Lower lobe of right lung (tissue), 2 donors: ENCODE data around the gene MYO1B. TPM values are rescaled to one million over a fixed set of nuclear protein-coding genes. Genes with fewer than 3 reads are reported as not detected.

Experiments used
- ATAC-seq, 2 donors: fragments of 200-7000 bp; cut with Tn5 transposase; one replicate each; pipeline ENCODE4 v1.9.1; 2020 to 2022; ENCODE audit warnings: mild to moderate bottlenecking in 2 of 2, moderate library complexity in 2 of 2
- DNase-seq: peaks from one replicate; pipeline ENCODE4 v3.0.0-alpha.2; 2020
- H3K27ac ChIP-seq: fragments of 200-600 bp; one replicate; pipeline ENCODE4 v1.8.0; 2022
- H3K27me3 ChIP-seq: fragments of 200-600 bp; one replicate; pipeline ENCODE4 v1.8.0; 2022; ENCODE audit warnings: low read depth
- H3K36me3 ChIP-seq: fragments of 200-600 bp; one replicate; pipeline ENCODE4 v1.8.0; 2022; ENCODE audit warnings: mild to moderate bottlenecking
- H3K4me1 ChIP-seq: fragments of 200-600 bp; one replicate; pipeline ENCODE4 v1.8.0; 2022
- H3K4me3 ChIP-seq: fragments of 200-600 bp; one replicate; pipeline ENCODE4 v1.8.0; 2022; ENCODE audit warnings: mild to moderate bottlenecking
- H3K9me3 ChIP-seq: fragments of 200-600 bp; one replicate; pipeline ENCODE4 v1.8.0; 2022
- intact Hi-C: fragments of 100-400 bp; cut with DNase I; formaldehyde crosslinking; loops from one replicate; pipeline ENCODE4 v1.11.0; 2022
- total RNA-seq: library from RNA; stranded (reverse); fragmentation: NEBNext Ultra II Directional; extraction: Animal tissue kit (Norgen Biotek cat#: 25700); gene quantifications from one replicate; pipeline ENCODE4 v1.2.1, GENCODE V29; 2021
- TF ChIP-seq, protein P1 (sequence below): fragments of 200-600 bp; IDR thresholded peaks from one replicate; pipeline ENCODE4 v1.8.0; 2022; ENCODE audit warnings: antibody characterized with exemption, mild to moderate bottlenecking
- donor health status: DM: no; HTN: yes; CAD: no; lungs with severe emphysema.

Gene MYO1B
- total RNA-seq, 1 donor from 2014 or later = 123 TPM

DNA sequence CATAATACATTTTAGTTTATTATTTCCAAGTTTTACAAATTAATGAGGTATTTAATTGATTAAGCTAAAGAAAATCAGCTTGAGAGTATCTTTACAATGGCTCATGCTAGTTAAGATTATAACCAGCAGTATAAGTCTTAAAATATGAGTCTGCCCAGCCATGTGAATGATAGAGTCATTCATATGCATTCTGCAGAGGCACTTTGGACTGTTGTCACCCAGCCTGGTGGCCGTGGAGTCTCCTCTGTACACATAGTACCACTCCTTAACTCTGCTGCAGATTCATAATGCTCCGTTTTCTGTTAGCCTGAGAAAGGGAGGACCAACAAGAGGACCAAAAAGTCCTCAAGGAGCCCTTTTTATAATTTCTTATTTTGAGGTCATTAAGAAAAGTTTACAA lies 148.8 kb downstream of the MYO1B start:
- H3K4me1 ChIP-seq = no peaks in the 10 kb centered on the region
- no peak for ATAC-seq
- TF ChIP-seq, protein P1, sequence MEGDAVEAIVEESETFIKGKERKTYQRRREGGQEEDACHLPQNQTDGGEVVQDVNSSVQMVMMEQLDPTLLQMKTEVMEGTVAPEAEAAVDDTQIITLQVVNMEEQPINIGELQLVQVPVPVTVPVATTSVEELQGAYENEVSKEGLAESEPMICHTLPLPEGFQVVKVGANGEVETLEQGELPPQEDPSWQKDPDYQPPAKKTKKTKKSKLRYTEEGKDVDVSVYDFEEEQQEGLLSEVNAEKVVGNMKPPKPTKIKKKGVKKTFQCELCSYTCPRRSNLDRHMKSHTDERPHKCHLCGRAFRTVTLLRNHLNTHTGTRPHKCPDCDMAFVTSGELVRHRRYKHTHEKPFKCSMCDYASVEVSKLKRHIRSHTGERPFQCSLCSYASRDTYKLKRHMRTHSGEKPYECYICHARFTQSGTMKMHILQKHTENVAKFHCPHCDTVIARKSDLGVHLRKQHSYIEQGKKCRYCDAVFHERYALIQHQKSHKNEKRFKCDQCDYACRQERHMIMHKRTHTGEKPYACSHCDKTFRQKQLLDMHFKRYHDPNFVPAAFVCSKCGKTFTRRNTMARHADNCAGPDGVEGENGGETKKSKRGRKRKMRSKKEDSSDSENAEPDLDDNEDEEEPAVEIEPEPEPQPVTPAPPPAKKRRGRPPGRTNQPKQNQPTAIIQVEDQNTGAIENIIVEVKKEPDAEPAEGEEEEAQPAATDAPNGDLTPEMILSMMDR = no peak
- H3K27ac ChIP-seq = no peak overlapping the region
- intact Hi-C loops = no loop called here
- H3K36me3 ChIP-seq = peaks cover 72% of the 10 kb centered on the region
- H3K4me3 ChIP-seq = no peak overlapping the region
- no peaks in the 10 kb centered on the region for H3K27me3 ChIP-seq
- no peaks in the 10 kb centered on the region for H3K9me3 ChIP-seq
- DNase-seq = no peak

DNA sequence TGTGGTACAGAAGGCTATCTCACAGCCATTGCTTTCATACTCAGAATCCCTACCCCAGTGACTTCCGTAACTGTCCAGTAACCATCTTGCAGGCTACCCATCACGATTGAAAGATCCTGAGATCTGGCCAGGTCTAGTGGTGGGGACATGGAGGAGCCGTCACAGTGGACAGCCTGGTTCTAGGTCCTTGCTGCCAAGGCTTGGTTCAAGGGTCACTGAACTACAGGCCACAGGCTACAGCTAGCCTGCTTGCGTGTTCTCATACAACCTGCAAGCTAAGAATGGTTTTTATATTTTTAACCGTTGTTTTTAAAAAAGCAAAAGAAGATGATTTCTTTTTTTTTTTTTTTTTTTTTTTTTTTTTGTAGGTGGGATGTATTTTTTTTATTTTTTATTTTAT lies 151.6 kb downstream of the MYO1B start:
- intact Hi-C loops = no loop called here
- TF ChIP-seq, protein P1 = no peak

DNA sequence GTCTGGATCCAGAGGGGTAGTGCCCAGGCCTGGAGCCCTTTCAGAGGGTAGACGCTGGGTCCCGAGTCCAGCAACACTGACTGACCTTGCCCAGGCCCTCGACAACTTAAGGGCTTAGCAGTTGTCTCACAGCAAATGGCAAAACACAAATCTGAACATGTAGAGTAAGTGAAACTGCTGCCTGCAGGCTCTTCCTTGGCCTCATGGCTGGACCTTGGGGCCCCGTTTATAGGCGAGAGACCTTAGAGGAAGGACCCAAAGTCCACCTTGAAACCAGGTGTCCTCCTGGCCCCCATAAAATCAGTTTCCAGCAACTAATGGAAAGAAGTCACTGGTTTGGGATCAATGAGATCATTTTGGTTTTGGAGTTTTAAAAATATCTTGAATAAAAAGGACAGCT lies 154.4 kb downstream of the MYO1B start:
- peak in 1 of 2 donors; percentile 15 for ATAC-seq
- TF ChIP-seq, protein P1 = no peak
- no peak overlapping the region for H3K27ac ChIP-seq
- intact Hi-C loops = no loop called here
- no peaks in the 10 kb centered on the region for H3K27me3 ChIP-seq
- H3K36me3 ChIP-seq = peaks cover 21% of the 10 kb centered on the region
- H3K9me3 ChIP-seq = no peaks in the 10 kb centered on the region
- H3K4me1 ChIP-seq = peaks cover 16% of the 10 kb centered on the region
- no peak for DNase-seq
- no peak overlapping the region for H3K4me3 ChIP-seq

More for the DNA sequence above, 151.6 kb downstream of the MYO1B start:
- H3K9me3 ChIP-seq = no peaks in the 10 kb centered on the region
- H3K4me1 ChIP-seq = no peaks in the 10 kb centered on the region
- ATAC-seq = peak in 1 of 2 donors; percentile 39
- no peaks in the 10 kb centered on the region for H3K27me3 ChIP-seq
- H3K4me3 ChIP-seq = no peak overlapping the region
- H3K36me3 ChIP-seq = peaks cover 49% of the 10 kb centered on the region
- no peak for DNase-seq
- H3K27ac ChIP-seq = no peak overlapping the region

DNA sequence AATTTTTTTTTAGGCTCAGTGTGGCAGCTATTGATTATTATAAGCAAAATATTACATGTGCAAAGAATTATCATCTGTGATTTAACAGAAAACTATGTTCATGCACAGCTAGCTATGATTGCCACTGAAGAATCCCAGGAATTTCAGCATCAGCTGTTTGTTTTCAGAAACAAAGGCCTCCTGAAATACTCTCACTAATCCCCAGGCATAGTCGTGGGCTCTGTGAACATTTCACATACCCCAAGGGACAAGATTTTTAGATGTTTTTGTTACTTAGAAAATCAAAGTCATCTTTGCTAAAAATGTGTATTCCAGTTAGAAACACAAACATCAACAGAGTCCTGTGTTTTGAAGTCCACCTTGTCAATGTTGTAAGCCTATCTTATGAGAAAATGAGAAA lies 156.1 kb downstream of the MYO1B start:
- H3K4me1 ChIP-seq = peaks cover 19% of the 10 kb centered on the region
- TF ChIP-seq, protein P1 = no peak
- no peak overlapping the region for H3K27ac ChIP-seq
- no peak for DNase-seq
- intact Hi-C loops = no loop called here
- no peak for ATAC-seq
- H3K36me3 ChIP-seq = peaks cover 13% of the 10 kb centered on the region
- no peak overlapping the region for H3K4me3 ChIP-seq
- no peaks in the 10 kb centered on the region for H3K9me3 ChIP-seq
- H3K27me3 ChIP-seq = no peaks in the 10 kb centered on the region

DNA sequence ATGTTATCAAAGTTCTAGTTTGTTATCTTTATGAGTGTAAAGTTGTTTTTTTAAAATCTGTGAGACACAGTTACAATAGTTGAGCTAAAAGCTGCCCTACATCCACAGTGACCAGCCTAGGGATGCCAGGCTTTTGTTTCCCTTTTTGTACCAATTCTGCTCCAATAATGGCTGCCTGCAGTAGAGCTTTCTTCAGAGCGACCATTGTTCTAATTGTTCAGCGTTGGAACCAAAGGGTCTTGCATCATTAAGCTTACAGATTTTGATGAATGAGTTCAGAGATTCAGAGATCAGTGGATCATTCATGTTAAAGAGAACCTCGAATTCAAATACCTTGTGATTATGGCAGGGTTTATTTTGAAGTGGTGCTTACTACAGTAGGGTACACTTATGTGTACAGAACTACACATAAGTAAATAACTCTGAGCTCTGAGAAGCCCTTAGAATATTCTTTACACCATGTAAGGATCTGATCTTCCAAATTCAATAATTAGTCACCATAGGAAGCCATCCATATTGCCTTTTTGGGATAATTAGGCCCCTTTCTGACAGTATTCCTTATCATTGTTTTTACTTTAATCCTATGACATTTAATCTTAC lies 157.9 kb downstream of the MYO1B start:
- H3K36me3 ChIP-seq = peaks cover 10% of the 10 kb centered on the region
- H3K9me3 ChIP-seq = no peaks in the 10 kb centered on the region
- intact Hi-C loops = no loop called here
- DNase-seq (no peak), ATAC-seq (peak in 1 of 2 donors; percentile 74)
- H3K27ac ChIP-seq = no peak overlapping the region
- H3K4me1 ChIP-seq = peaks cover 19% of the 10 kb centered on the region
- H3K4me3 ChIP-seq = no peak overlapping the region
- TF ChIP-seq, protein P1 = no peak
- no peaks in the 10 kb centered on the region for H3K27me3 ChIP-seq
